C4-2B (cell line): ENCODE measurements around the gene LONRF2.

ENCODE experiments used
- CTCF ChIP-seq: fragments of 450-650 bp; conservative IDR thresholded peaks from 2 replicates; pipeline ENCODE4 v1.5.1; 2017; ENCODE audit warnings: mild to moderate bottlenecking
- ZFX ChIP-seq: fragments of 450-650 bp; IDR thresholded peaks from 2 replicates; pipeline ENCODE4 v1.6.1; 2017

GRCh38 chr2:100228415-100228814 lies 93.9 kb downstream of the LONRF2 start:
- TF ChIP-seq CTCF (no peak), ZFX (no peak)
